Gastrocnemius medialis (tissue), 4 donors: ENCODE data around the gene OLAH. TPM values are rescaled to one million over a fixed set of nuclear protein-coding genes. Genes with fewer than 3 reads are reported as not detected.
A peak's percentile ranks its signal among the peaks of the same experiment; 100 is the strongest.

Experiments used
- ATAC-seq, 2 donors: fragments of 150-250 bp; one replicate each; pipeline ENCODE4 v1.9.1; 2016
- DNase-seq, 2 donors: peaks; one replicate each; pipeline ENCODE4 v3.0.0-alpha.2; 2019
- H3K27ac ChIP-seq, 4 donors: fragments of 200-600 bp; sonication (generic); 1 replicate in 1 of 4; 2 replicates in 3 of 4; pipeline ENCODE4 v1.5.1; 2016 to 2018; ENCODE audit warnings: mild to moderate bottlenecking in 2 of 4, moderate library complexity in 1 of 4
- H3K27me3 ChIP-seq, 3 donors: fragments of 200-600 bp; sonication (generic) in 2 of 3; 1 replicate in 1 of 3; 2 replicates in 2 of 3; pipeline versions ENCODE4 v1.5.1 to v1.6.0; 2016 to 2019; ENCODE audit warnings: mild to moderate bottlenecking in 1 of 3, moderate library complexity in 1 of 3
- H3K36me3 ChIP-seq, 2 donors: fragments of 200-600 bp; sonication (generic) in 1 of 2; one replicate each; pipeline ENCODE4 v1.5.1; 2017 to 2018
- H3K4me1 ChIP-seq, 2 donors: fragments of 200-600 bp; sonication (generic) in 1 of 2; one replicate each; pipeline ENCODE4 v1.5.1; 2016 to 2017; ENCODE audit warnings: mild to moderate bottlenecking in 2 of 2
- H3K4me3 ChIP-seq, 4 donors: fragments of 200-600 bp; sonication (generic) in 3 of 4; 1 replicate in 1 of 4; 2 replicates in 3 of 4; pipeline ENCODE4 v1.5.1; 2016 to 2019; ENCODE audit warnings: mild to moderate bottlenecking in 2 of 4
- H3K9me3 ChIP-seq, 3 donors: fragments of 200-600 bp; sonication (generic) in 2 of 3; 1 replicate in 1 of 3; 2 replicates in 2 of 3; pipeline ENCODE4 v1.5.1; 2016 to 2019
- POLR2A ChIP-seq, 2 donors: fragments of 450-650 bp; IDR thresholded peaks; one replicate each; pipeline ENCODE4 v1.6.1; 2017; ENCODE audit warnings: antibody characterized with exemption in 2 of 2, mild to moderate bottlenecking in 2 of 2, moderate library complexity in 2 of 2
- in situ Hi-C, 4 donors: fragments of 200-750 bp; cut with MboI; loops; one replicate each; pipeline versions ENCODE4 v1.15.0 to v1.8.0; 2017; ENCODE audit warnings: low sequenced_read_pairs in 4 of 4
- intact Hi-C: fragments of 100-400 bp; cut with DNase I; formaldehyde crosslinking; loops from one replicate; pipeline ENCODE4 v1.15.1; 2023; ENCODE audit warnings: low total_unique reads
- total RNA-seq, 4 donors: library from RNA; depleted of rRNA; stranded (reverse); fragments of >200 nt; gene quantifications; one replicate each; pipeline versions ENCODE4 v1.1.0 to v1.2.3, GENCODE V29; 2016
- TF ChIP-seq, protein P1 (sequence below), 5 experiments: fragments of 450-650 bp in 3 of 5; fragments of 200-600 bp in 2 of 5; sonication (generic) in 2 of 5; IDR thresholded peaks in 4 of 5; conservative IDR thresholded peaks in 1 of 5; 1 replicate in 4 of 5; 2 replicates in 1 of 5; pipeline ENCODE4 v1.5.1; 2016 to 2019; ENCODE audit warnings: antibody characterized with exemption in 5 of 5, mild to moderate bottlenecking in 3 of 5, moderate library complexity in 3 of 5

OLAH gene
- total RNA-seq, 4 donors from 2014 or later = 0.29 to 0.69 TPM; not detected in 2

DNA sequence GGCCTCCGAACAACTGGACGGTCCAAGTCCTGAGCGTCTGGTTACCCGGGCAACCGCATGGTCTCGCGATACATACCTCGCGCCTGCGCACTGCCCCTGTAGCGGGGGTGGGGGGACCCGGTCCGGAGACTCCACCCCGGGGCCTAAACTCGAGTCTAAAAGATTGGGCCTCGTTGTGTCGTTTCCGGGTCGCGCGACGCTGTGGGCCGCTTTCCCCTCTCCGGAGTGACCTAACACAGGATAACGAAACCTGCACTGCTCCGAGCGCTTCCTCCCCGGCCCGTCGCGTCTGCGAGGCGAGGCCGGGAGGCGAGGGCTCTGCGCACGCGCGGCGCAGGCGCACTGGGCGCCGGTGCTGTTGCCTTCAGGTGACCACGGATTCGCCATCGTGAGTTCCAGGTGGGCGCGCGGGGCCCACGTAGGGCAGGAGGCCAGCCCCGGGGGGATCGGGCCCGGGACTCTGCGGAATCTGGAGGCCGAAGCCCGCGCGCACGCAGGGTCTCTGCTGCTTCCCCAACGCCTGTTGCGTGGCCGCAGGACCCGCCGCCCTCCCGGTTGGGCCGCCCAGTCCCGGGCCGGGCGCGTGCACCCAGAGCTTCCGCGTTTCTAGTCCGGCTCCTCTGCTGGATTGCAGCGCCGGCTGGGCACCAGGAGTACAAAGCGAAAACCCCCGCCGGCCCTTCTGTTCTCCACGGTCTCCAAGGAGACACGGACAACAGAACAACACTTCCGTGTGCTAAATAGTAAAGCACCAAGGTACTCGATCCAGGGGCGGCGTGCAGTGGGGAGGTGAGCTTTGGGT lies 53.5 kb downstream of the OLAH start, which contains the start of gene RPP38:
Gene RPP38, plus strand, starts transcription at position 345 of the 802 bp plus-strand sequence. CDS start 5,960 bp downstream, outside the sequence.
- in situ Hi-C loops = loop anchor here in 2 of 4 donors (10.0 to 25.0 kb wide), 2 partner anchors 252 to 260 kb away; partner anchors contain the start of genes CDNF (in 1 of the 2), HSPA14 (in 1 of the 2) and MSANTD7 (in 1 of the 2)
- Histone ChIP-seq H3K4me1 (peaks cover 18 to 20% of the 10 kb centered on the region in 2 donors), H3K9me3 (no peaks in the 10 kb centered on the region), H3K27ac (peak within 1 kb of the TSS; percentile 88 to 98 (median 93)), H3K36me3 (peaks cover 0 to 2% of the 10 kb centered on the region in 2 donors), H3K4me3 (peak within 1 kb of the TSS; percentile 74 to 92 (median 84)), H3K27me3 (no peaks in the 10 kb centered on the region)
- TF ChIP-seq, protein P1, sequence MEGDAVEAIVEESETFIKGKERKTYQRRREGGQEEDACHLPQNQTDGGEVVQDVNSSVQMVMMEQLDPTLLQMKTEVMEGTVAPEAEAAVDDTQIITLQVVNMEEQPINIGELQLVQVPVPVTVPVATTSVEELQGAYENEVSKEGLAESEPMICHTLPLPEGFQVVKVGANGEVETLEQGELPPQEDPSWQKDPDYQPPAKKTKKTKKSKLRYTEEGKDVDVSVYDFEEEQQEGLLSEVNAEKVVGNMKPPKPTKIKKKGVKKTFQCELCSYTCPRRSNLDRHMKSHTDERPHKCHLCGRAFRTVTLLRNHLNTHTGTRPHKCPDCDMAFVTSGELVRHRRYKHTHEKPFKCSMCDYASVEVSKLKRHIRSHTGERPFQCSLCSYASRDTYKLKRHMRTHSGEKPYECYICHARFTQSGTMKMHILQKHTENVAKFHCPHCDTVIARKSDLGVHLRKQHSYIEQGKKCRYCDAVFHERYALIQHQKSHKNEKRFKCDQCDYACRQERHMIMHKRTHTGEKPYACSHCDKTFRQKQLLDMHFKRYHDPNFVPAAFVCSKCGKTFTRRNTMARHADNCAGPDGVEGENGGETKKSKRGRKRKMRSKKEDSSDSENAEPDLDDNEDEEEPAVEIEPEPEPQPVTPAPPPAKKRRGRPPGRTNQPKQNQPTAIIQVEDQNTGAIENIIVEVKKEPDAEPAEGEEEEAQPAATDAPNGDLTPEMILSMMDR (IDR thresholded peaks at IDR 0.05 in 4 of 5, conservative IDR thresholded peaks at IDR 0.05 in 1 of 5) = no peak
- TF ChIP-seq POLR2A (IDR thresholded peaks at IDR 0.05) = peak; percentile 70
- intact Hi-C loops = loop anchor here (1.0 to 5.0 kb wide), 5 partner anchors 72 to 492 kb away; partner anchors contain the start of genes CDNF, HSPA14, MEIG1 and MSANTD7
- DNase-seq (peak; percentile 91 to 95), ATAC-seq (peak; percentile 98)

DNA sequence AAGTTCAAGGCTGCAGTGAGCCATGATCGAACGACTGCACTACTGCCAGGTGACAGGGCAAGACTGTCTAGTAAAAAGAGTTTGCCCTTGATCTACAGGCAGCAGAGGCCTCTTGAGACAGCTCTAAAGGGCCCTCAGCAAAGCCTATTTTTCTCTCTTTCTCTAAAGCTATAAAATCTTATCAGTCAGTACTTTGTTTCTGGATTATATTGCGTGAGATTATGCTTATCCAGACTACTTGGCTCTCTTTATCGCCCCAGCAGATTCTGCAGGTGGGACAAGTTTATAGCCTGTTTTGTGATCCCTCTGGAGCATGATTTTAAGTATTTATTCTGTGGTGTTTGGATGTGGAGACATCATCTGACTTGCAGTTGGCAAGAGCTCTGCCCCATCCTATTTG lies 56.1 kb downstream of the OLAH start:
- H3K4me1 ChIP-seq = peaks cover 18 to 20% of the 10 kb centered on the region in 2 donors
- no peak overlapping the region for H3K4me3 ChIP-seq
- no peaks in the 10 kb centered on the region for H3K27me3 ChIP-seq
- no peak for TF ChIP-seq POLR2A (IDR thresholded peaks at IDR 0.05)
- TF ChIP-seq, protein P1 (IDR thresholded peaks at IDR 0.05 in 4 of 5, conservative IDR thresholded peaks at IDR 0.05 in 1 of 5) = no peak
- DNase-seq = no peak
- in situ Hi-C loops (loop anchor here in 3 of 4 donors (10.0 to 25.0 kb wide), 3 partner anchors 145 to 263 kb away; partner anchors contain the start of genes DCLRE1C (in 3 of the 3), MEIG1 (in 3 of the 3), CDNF (in 1 of the 3) and HSPA14 (in 1 of the 3)), intact Hi-C loops (loop anchor here (5.0 kb wide), 2 partner anchors 223 to 263 kb away; partner anchors contain the start of genes CDNF, HSPA14, MSANTD7 and SUV39H2)
- no peak overlapping the region for H3K27ac ChIP-seq
- no peak for ATAC-seq
- H3K36me3 ChIP-seq = peaks cover 0 to 29% of the 10 kb centered on the region in 2 donors
- H3K9me3 ChIP-seq = no peaks in the 10 kb centered on the region

DNA sequence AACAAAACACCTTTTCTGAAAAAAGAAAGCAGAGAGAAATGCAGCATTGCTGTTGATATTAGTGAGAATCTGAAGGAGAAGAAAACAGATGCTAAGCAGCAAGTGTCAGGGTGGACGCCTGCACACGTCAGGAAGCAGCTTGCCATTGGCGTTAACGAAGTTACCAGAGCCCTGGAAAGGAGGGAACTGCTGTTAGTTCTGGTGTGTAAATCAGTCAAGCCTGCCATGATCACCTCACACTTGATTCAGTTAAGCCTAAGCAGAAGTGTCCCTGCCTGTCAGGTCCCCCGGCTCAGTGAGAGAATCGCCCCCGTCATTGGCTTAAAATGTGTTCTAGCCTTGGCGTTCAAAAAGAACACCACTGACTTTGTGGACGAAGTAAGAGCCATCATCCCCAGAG lies 59.8 kb downstream of the OLAH start:
- Histone ChIP-seq H3K4me1 (peaks cover 9 to 12% of the 10 kb centered on the region in 2 donors), H3K27ac (no peak overlapping the region), H3K36me3 (peaks cover 0 to 49% of the 10 kb centered on the region in 2 donors), H3K27me3 (no peaks in the 10 kb centered on the region), H3K4me3 (no peak overlapping the region), H3K9me3 (no peaks in the 10 kb centered on the region)
- TF ChIP-seq, protein P1 (IDR thresholded peaks at IDR 0.05 in 4 of 5, conservative IDR thresholded peaks at IDR 0.05 in 1 of 5) = no peak
- no peak for TF ChIP-seq POLR2A (IDR thresholded peaks at IDR 0.05)
- ATAC-seq (no peak), DNase-seq (no peak)
- intact Hi-C loops (no loop called here), in situ Hi-C loops (loop anchor here in 3 of 4 donors (10.0 kb wide), 1 partner anchor 149 kb away; the partner anchor contains the start of genes DCLRE1C (in 3 of the 3) and MEIG1 (in 3 of the 3))

DNA sequence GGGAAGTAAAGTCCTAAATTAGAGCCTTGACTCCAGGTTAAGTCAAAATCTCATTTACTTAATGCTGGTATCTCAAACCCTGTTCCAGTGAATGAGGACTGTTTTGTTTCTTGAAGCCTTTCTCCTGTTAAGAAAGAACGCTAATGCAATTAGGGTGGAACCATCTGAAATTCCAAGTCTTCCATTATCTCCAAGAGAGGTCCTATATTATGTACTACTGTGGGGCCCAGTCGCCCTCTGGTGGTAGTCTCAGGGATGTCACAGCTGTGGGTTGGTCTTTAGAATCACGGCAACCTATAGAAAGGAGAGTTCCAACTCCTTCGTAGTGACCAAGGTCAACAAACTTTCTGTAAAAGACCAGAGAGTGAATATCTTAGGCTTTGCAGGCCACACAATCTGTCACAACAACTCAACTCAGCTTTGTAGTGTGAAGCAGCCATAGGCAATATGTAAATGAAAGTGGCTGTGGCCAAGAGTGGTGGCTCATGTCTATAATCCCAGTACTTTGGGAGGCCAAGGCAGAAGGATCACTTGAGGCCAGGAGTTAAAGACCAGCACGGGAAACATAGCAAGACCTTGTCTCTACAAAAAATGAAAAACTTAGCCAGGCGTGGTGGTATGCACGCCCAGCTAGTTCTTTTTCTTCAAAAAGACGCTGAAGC lies 62.7 kb downstream of the OLAH start:
- intact Hi-C loops = no loop called here
- ATAC-seq (peak; percentile 76 to 91), DNase-seq (peak in 1 of 2 donors; percentile 38)
- H3K9me3 ChIP-seq = no peaks in the 10 kb centered on the region
- H3K36me3 ChIP-seq = peaks cover 4 to 68% of the 10 kb centered on the region in 2 donors
- no peak overlapping the region for H3K4me3 ChIP-seq
- in situ Hi-C loops = loop anchor here in 3 of 4 donors (10.0 kb wide), 1 partner anchor 152 kb away; the partner anchor contains the start of genes DCLRE1C (in 3 of the 3) and MEIG1 (in 3 of the 3)
- no peaks in the 10 kb centered on the region for H3K27me3 ChIP-seq
- H3K4me1 ChIP-seq = peaks cover 0 to 4% of the 10 kb centered on the region in 2 donors
- H3K27ac ChIP-seq = no peak overlapping the region
- TF ChIP-seq POLR2A (IDR thresholded peaks at IDR 0.05) = no peak
- TF ChIP-seq, protein P1 (IDR thresholded peaks at IDR 0.05 in 4 of 5, conservative IDR thresholded peaks at IDR 0.05 in 1 of 5) = peak; percentile 69 to 88 (median 79)
